ENCODE results near the gene SCYGR8.

DNA sequence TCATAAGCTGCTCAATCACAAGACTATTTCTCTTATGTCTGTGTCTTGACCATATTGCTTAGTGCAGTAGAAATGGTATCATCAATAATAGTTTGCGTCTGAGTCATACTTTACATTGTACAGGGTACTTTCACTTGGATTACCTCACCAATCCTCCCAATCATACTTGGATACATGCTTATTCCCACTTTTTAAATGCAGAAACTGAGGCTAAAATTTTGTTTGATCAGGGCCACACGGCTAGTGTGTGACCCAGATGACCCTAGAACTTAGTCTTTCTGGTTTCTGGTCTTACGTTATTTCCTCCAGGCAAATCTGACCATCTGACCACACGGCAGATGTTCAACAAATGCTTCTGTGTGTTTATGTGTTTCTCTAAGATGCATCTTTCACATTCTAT, 44.1 kb downstream of the SCYGR8 start:
- TF ChIP-seq REST (IDR thresholded peaks at IDR 0.05; ENCODE audit: low read depth, low read length) (no peak), SP1 (IDR thresholded peaks at IDR 0.05; ENCODE audit: low read depth, low read length) (no peak), CTCF (IDR thresholded peaks at IDR 0.05 in 2 of 3, conservative IDR thresholded peaks at IDR 0.05 in 1 of 3; ENCODE audit: control insufficient read depth in 2 of 3, extremely low read depth in 1 of 3, insufficient read depth in 1 of 3, low read depth in 3 of 3, low read length in 3 of 3) (no peak), BRCA1 (IDR thresholded peaks at IDR 0.05; ENCODE audit: low read depth, low read length) (no peak), KAT2A (conservative IDR thresholded peaks at IDR 0.05; ENCODE audit: control insufficient read depth, low read depth, low read length) (no peak), MTA3 (IDR thresholded peaks at IDR 0.05; ENCODE audit: borderline replicate concordance, low read length) (no peak)
